Sigmoid colon (tissue), 7 donors: Measurements from ENCODE around the gene OXCT2. TPM values are rescaled to one million over a fixed set of nuclear protein-coding genes. Genes with fewer than 3 reads are reported as not detected.
"Not testable (repeated sequence)": the region's sequence is repeated elsewhere in the genome, so short reads cannot be mapped to it uniquely, and the experiment has no call there.

ENCODE experiments used
- DNase-seq: peaks from one replicate; pipeline ENCODE4 v3.0.0-alpha.2; 2019
- H3K27ac ChIP-seq, 4 donors: fragments of 200-600 bp; sonication (generic); one replicate each; pipeline ENCODE4 v1.5.1; 2016 to 2019; ENCODE audit warnings: mild to moderate bottlenecking in 1 of 4
- H3K27me3 ChIP-seq, 3 donors: fragments of 200-600 bp; sonication (generic); one replicate each; pipeline ENCODE4 v1.5.1; 2019; ENCODE audit warnings: mild to moderate bottlenecking in 1 of 3
- H3K36me3 ChIP-seq, 4 donors: fragments of 200-600 bp; sonication (generic); one replicate each; pipeline ENCODE4 v1.5.1; 2016 to 2019
- H3K4me1 ChIP-seq, 4 donors: fragments of 200-600 bp; sonication (generic); one replicate each; pipeline ENCODE4 v1.5.1; 2017 to 2019
- H3K4me3 ChIP-seq, 4 donors: fragments of 200-600 bp; sonication (generic); one replicate each; pipeline ENCODE4 v1.5.1; 2017 to 2019; ENCODE audit warnings: mild to moderate bottlenecking in 2 of 4, moderate library complexity in 1 of 4
- H3K9me3 ChIP-seq, 4 donors: fragments of 200-600 bp in 3 of 4; sonication (generic) in 3 of 4; one replicate each; pipeline versions ENCODE4 v1.5.1 to v1.6.1; 2013 to 2019
- CTCF ChIP-seq, 4 experiments: fragments of 450-650 bp in 3 of 4; fragments of 200-600 bp in 1 of 4; IDR thresholded peaks; one replicate each; pipeline ENCODE4 v1.5.1; 2016 to 2019; ENCODE audit warnings: antibody characterized with exemption in 4 of 4, mild to moderate bottlenecking in 3 of 4, moderate library complexity in 2 of 4
- EP300 ChIP-seq, 4 donors: sonication (generic); formaldehyde crosslinking; IDR thresholded peaks; one replicate each; pipeline ENCODE4 v1.6.1; 2017; ENCODE audit warnings: antibody characterized with exemption in 4 of 4
- POLR2A ChIP-seq, 2 donors: fragments of 450-650 bp; IDR thresholded peaks; one replicate each; pipeline ENCODE4 v1.6.1; 2016; ENCODE audit warnings: antibody characterized with exemption in 2 of 2, mild to moderate bottlenecking in 2 of 2, moderate library complexity in 2 of 2
- POLR2AphosphoS5 ChIP-seq, 4 donors: sonication (generic); formaldehyde crosslinking; IDR thresholded peaks; one replicate each; pipeline ENCODE4 v1.6.1; 2017; ENCODE audit warnings: antibody characterized with exemption in 4 of 4
- WGBS, 2 donors: extraction: QIAGEN DNeasy Blood & Tissue Kit; methylation state at CpG; one replicate each; pipeline ENCODE4 v1.1.7; 2013; 5-methylcytosine and 5-hydroxymethylcytosine counted together
- intact Hi-C: fragments of 100-400 bp; cut with DNase I; formaldehyde crosslinking; loops from one replicate; pipeline ENCODE4 v1.15.1; 2023
- polyA plus RNA-seq, 3 donors: library from polyadenylated mRNA; stranded (reverse); fragments of 200-250 nt; gene quantifications; one replicate each; pipeline ENCODE4 v1.2.3, GENCODE V29; 2013
- total RNA-seq, 4 donors: library from RNA; depleted of rRNA; stranded (reverse); fragments of >200 nt; gene quantifications; one replicate each; pipeline ENCODE4 v1.1.0, GENCODE V29; 2016
- donor health status: healthy with polysubstance abuse.
- donor health status: Bipolar disorder and iron deficiency.
- donor health status: healthy.

Gene OXCT2
- total and polyA plus RNA-seq, 7 donors, result 0.55 to 2.0 (median 0.99) TPM; not detected in 2

GRCh38 chr1:39782685-39783084 lies 11.5 kb upstream of the OXCT2 start:
- H3K4me3 ChIP-seq, intact Hi-C loops, H3K36me3 ChIP-seq, H3K27me3 ChIP-seq, H3K9me3 ChIP-seq, H3K27ac ChIP-seq, H3K4me1 ChIP-seq, DNase-seq: not testable (repeated sequence)
- 95% methylated on average over 10 of the region's 10 CpGs for WGBS, 2 donors

DNA sequence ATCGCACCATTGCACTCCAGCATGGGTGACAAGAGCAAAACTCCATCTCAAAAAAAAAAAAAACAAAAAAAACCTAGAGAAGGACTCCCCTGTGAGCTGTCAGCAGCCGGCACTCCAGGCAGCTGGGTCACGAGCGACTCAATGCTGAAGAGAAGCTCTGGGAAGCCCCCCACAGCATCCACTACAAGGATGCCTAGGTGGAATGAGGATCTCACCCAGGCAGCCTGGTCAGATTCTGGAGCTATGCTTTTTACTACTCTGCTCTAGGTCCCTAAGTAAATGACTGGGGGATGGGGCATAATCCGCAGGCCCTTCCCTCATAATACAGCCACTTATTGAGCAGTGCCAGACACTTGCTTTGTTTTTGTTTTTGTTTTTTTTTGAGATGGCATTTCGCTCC lies 11.0 kb upstream of the OXCT2 start:
- no peaks in the 10 kb centered on the region for H3K4me1 ChIP-seq
- TF ChIP-seq POLR2AphosphoS5 (IDR thresholded peaks at IDR 0.05) (no peak), POLR2A (IDR thresholded peaks at IDR 0.05) (no peak), EP300 (IDR thresholded peaks at IDR 0.05) (no peak), CTCF (IDR thresholded peaks at IDR 0.05) (no peak)
- no peak overlapping the region for H3K4me3 ChIP-seq
- peaks cover 2 to 8% (median 5%) of the 10 kb centered on the region in 3 donors for H3K27me3 ChIP-seq
- H3K36me3 ChIP-seq, result no peaks in the 10 kb centered on the region
- H3K27ac ChIP-seq, result no peak overlapping the region
- intact Hi-C loops, result no loop called here
- DNase-seq, result no peak
- H3K9me3 ChIP-seq, result no peaks in the 10 kb centered on the region
- 90 to 95% methylated on average over 6 of the region's 6 CpGs for WGBS, 2 donors

GRCh38 chr1:39781349-39781715 lies 10.2 kb upstream of the OXCT2 start:
- DNase-seq, result no peak
- TF ChIP-seq EP300 (IDR thresholded peaks at IDR 0.05) (no peak), POLR2A (IDR thresholded peaks at IDR 0.05) (no peak), POLR2AphosphoS5 (IDR thresholded peaks at IDR 0.05) (no peak), CTCF (IDR thresholded peaks at IDR 0.05) (no peak)
- no peaks in the 10 kb centered on the region for H3K4me1 ChIP-seq
- H3K4me3 ChIP-seq, result no peak overlapping the region
- intact Hi-C loops, result no loop called here
- no peaks in the 10 kb centered on the region for H3K9me3 ChIP-seq
- 90 to 93% methylated on average over 2 of the region's 2 CpGs for WGBS, 2 donors
- H3K27me3 ChIP-seq, result peaks cover 0 to 4% (median 0%) of the 10 kb centered on the region in 3 donors
- no peak overlapping the region for H3K27ac ChIP-seq
- H3K36me3 ChIP-seq, result no peaks in the 10 kb centered on the region

DNA sequence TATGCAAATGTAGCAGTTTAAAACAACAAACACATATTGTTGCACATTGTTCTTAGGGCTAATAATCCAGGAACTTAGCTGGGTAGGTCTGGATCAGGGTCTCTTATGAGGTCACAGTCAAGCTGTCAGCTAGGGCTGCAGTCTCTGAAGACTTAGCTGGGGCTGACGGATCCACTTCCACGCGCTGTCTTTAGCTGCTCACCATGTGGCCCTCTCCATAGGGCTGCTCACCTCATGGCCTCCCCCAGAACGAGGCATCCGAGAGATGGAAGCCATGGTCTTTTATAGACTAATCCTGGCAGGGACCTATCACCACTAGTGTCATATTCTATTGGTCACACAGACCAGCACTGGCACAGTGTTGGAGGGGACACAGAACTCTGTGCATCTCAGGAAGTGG lies 8.7 kb upstream of the OXCT2 start:
- Histone ChIP-seq H3K27ac (no peak overlapping the region), H3K36me3 (no peaks in the 10 kb centered on the region), H3K27me3 (peaks cover 0 to 4% (median 0%) of the 10 kb centered on the region in 3 donors), H3K4me3 (no peak overlapping the region), H3K9me3 (no peaks in the 10 kb centered on the region), H3K4me1 (no peaks in the 10 kb centered on the region)
- TF ChIP-seq POLR2A (IDR thresholded peaks at IDR 0.05) (no peak), CTCF (IDR thresholded peaks at IDR 0.05) (no peak), EP300 (IDR thresholded peaks at IDR 0.05) (no peak), POLR2AphosphoS5 (IDR thresholded peaks at IDR 0.05) (no peak)
- intact Hi-C loops, result no loop called here
- DNase-seq, result no peak
- 90 to 96% methylated on average over 5 of the region's 5 CpGs for WGBS, 2 donors

- Histone ChIP-seq H3K27ac (no peak overlapping the region), H3K27me3 (peaks cover 0 to 4% (median 0%) of the 10 kb centered on the region in 3 donors), H3K9me3 (no peaks in the 10 kb centered on the region), H3K36me3 (no peaks in the 10 kb centered on the region), H3K4me3 (no peak overlapping the region), H3K4me1 (no peaks in the 10 kb centered on the region)
- no peak for TF ChIP-seq CTCF (IDR thresholded peaks at IDR 0.05)
- TF ChIP-seq POLR2A (IDR thresholded peaks at IDR 0.05), result no peak
- no peak for TF ChIP-seq POLR2AphosphoS5 (IDR thresholded peaks at IDR 0.05)
- no peak for TF ChIP-seq EP300 (IDR thresholded peaks at IDR 0.05)
- WGBS, 2 donors, result 77 to 90% methylated on average over 5 to 7 of the region's 7 CpGs
- DNase-seq, result no peak
- intact Hi-C loops, result no loop called here
Observed at GRCh38 chr1:39779137-39779536, 8.0 kb upstream of the OXCT2 start.

DNA sequence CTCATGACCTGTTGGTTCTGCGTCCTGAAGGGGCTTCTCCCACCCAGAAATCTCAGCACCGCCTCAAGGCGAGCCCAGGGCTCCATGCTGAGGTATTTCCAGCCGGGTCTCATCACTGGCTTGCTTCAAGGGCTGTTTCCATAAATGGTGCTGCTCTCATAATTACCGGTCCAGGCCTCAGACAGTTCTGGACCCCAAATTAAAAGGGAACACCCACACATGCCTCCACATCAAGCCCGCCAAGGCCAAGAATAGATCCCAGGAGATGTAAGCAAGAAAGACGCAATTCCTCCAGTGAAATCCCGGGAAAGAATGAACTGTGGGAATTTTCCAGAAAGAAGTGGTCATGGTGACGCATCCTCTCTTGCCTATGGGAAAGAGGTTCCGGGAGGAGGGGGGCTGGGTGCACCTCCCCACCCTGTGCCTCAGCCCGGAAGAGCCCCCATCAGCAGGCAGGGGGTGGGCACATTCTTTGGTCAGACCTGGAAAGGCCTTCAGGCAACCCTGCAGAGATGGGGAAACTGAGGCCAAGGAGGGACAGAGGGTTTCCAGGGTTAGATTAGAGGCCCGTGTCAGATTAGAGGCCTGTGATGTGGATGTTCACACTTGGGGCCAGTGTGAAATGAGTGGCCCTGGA lies 7.4 kb upstream of the OXCT2 start:
- H3K4me1 ChIP-seq, DNase-seq, H3K9me3 ChIP-seq, intact Hi-C loops, H3K36me3 ChIP-seq, H3K27me3 ChIP-seq, H3K27ac ChIP-seq, H3K4me3 ChIP-seq: not testable (repeated sequence)
- 83 to 93% methylated on average over 12 of the region's 12 CpGs for WGBS, 2 donors

- H3K9me3 ChIP-seq, H3K4me3 ChIP-seq, H3K4me1 ChIP-seq, H3K27ac ChIP-seq, intact Hi-C loops, H3K27me3 ChIP-seq, H3K36me3 ChIP-seq, DNase-seq: not testable (repeated sequence)
- 92 to 95% methylated on average over 17 of the region's 17 CpGs for WGBS, 2 donors
Observed at GRCh38 chr1:39777896-39778295, 6.7 kb upstream of the OXCT2 start.
